ENCODE measurements around the gene CPXM1.

Gene CPXM1

GRCh38 chr20:2762578-2763131 is 37.8 kb downstream of the CPXM1 start:
- Histone ChIP-seq H3K27ac (no peak overlapping the region), H3K27me3 (peaks cover 31% of the 10 kb centered on the region), H3K4me3 (ENCODE audit: low read depth in 1 of 2, low read length in 1 of 2) (no peak overlapping the region), H3K9me3 (no peaks in the 10 kb centered on the region), H3K36me3 (no peaks in the 10 kb centered on the region), H3K4me1 (ENCODE audit: control insufficient read depth in 1 of 2, insufficient read depth in 1 of 2, low read depth in 1 of 2, low read length in 1 of 2) (no peaks in the 10 kb centered on the region)
- TF ChIP-seq CTCF (IDR thresholded peaks at IDR 0.05), result no peak

- no peak for TF ChIP-seq CTCF (IDR thresholded peaks at IDR 0.05)
- Histone ChIP-seq H3K27ac (no peak overlapping the region), H3K4me1 (ENCODE audit: control insufficient read depth in 1 of 2, insufficient read depth in 1 of 2, low read depth in 1 of 2, low read length in 1 of 2) (no peaks in the 10 kb centered on the region), H3K36me3 (no peaks in the 10 kb centered on the region), H3K9me3 (no peaks in the 10 kb centered on the region), H3K27me3 (peaks cover 36% of the 10 kb centered on the region), H3K4me3 (ENCODE audit: low read depth in 1 of 2, low read length in 1 of 2) (no peak overlapping the region)
These were observed 38.5 kb downstream of the CPXM1 start for GRCh38 chr20:2761885-2762284.

GRCh38 chr20:2760952-2761305 is 39.5 kb downstream of the CPXM1 start:
- Histone ChIP-seq H3K4me3 (ENCODE audit: low read depth in 1 of 2, low read length in 1 of 2) (no peak overlapping the region), H3K27me3 (peaks cover 46% of the 10 kb centered on the region), H3K27ac (no peak overlapping the region), H3K36me3 (no peaks in the 10 kb centered on the region), H3K9me3 (no peaks in the 10 kb centered on the region), H3K4me1 (ENCODE audit: control insufficient read depth in 1 of 2, insufficient read depth in 1 of 2, low read depth in 1 of 2, low read length in 1 of 2) (no peaks in the 10 kb centered on the region)
- no peak for TF ChIP-seq CTCF (IDR thresholded peaks at IDR 0.05)

- peaks cover 51% of the 10 kb centered on the region for H3K27me3 ChIP-seq
- H3K4me3 ChIP-seq (ENCODE audit: low read depth in 1 of 2, low read length in 1 of 2), result no peak overlapping the region
- no peaks in the 10 kb centered on the region for H3K36me3 ChIP-seq
- TF ChIP-seq CTCF (IDR thresholded peaks at IDR 0.05), result no peak
- H3K4me1 ChIP-seq (ENCODE audit: control insufficient read depth in 1 of 2, insufficient read depth in 1 of 2, low read depth in 1 of 2, low read length in 1 of 2), result no peaks in the 10 kb centered on the region
- no peak overlapping the region for H3K27ac ChIP-seq
- no peaks in the 10 kb centered on the region for H3K9me3 ChIP-seq
These were observed 40.0 kb downstream of the CPXM1 start for GRCh38 chr20:2760297-2760951.

GRCh38 chr20:2759603-2760296 is 40.7 kb downstream of the CPXM1 start:
- no peak for TF ChIP-seq CTCF (IDR thresholded peaks at IDR 0.05)
- H3K4me1 ChIP-seq (ENCODE audit: control insufficient read depth in 1 of 2, insufficient read depth in 1 of 2, low read depth in 1 of 2, low read length in 1 of 2), result no peaks in the 10 kb centered on the region
- no peak overlapping the region for H3K4me3 ChIP-seq (ENCODE audit: low read depth in 1 of 2, low read length in 1 of 2)
- H3K36me3 ChIP-seq, result no peaks in the 10 kb centered on the region
- H3K9me3 ChIP-seq, result no peaks in the 10 kb centered on the region
- peaks cover 57% of the 10 kb centered on the region for H3K27me3 ChIP-seq
- no peak overlapping the region for H3K27ac ChIP-seq
